Smooth muscle cell (in vitro differentiated cells): ENCODE data around the gene HLA-DPB1. TPM values are rescaled to one million over a fixed set of nuclear protein-coding genes. Genes with fewer than 3 reads are reported as not detected.

ENCODE experiments used
- DNase-seq: peaks from one replicate; lab custom pipeline; 2025; ENCODE audit not compliant: unreplicated experiment; lab: John Stamatoyannopoulos, UW
- H2AFZ ChIP-seq: fragments of 200-600 bp; sonication (generic); 2 replicates; pipeline ENCODE4 v1.6.0; 2016; ENCODE audit warnings: antibody characterized with exemption, low read depth, mild to moderate bottlenecking
- H3F3A ChIP-seq: fragments of 200-600 bp; sonication (generic); 2 replicates; pipeline ENCODE4 v1.6.0; 2017; ENCODE audit warnings: antibody characterized with exemption, low read depth
- H3K27ac ChIP-seq: fragments of 200-600 bp; sonication (generic); 2 replicates; pipeline ENCODE4 v1.5.1; 2016; ENCODE audit warnings: low read depth, mild to moderate bottlenecking
- H3K27me3 ChIP-seq: fragments of 200-600 bp; sonication (generic); 2 replicates; pipeline ENCODE4 v1.6.1; 2016; ENCODE audit warnings: low read depth, mild to moderate bottlenecking
- H3K36me3 ChIP-seq: fragments of 200-600 bp; sonication (generic); 2 replicates; pipeline ENCODE4 v1.5.1; 2016; ENCODE audit warnings: low read depth
- H3K4me1 ChIP-seq: fragments of 200-600 bp; sonication (generic); 2 replicates; pipeline ENCODE4 v1.5.1; 2016; ENCODE audit warnings: low read depth
- H3K4me2 ChIP-seq: fragments of 200-600 bp; sonication (generic); 2 replicates; pipeline ENCODE4 v1.6.0; 2016; ENCODE audit warnings: mild to moderate bottlenecking
- H3K4me3 ChIP-seq: fragments of 200-600 bp; sonication (generic); 2 replicates; pipeline ENCODE4 v1.5.1; 2016; ENCODE audit warnings: mild to moderate bottlenecking
- H3K79me2 ChIP-seq: fragments of 200-600 bp; sonication (generic); 2 replicates; pipeline ENCODE4 v1.6.0; 2016; ENCODE audit warnings: low read depth, mild to moderate bottlenecking
- H3K9ac ChIP-seq: fragments of 200-600 bp; sonication (generic); 2 replicates; pipeline ENCODE4 v1.6.0; 2016; ENCODE audit warnings: low read depth
- H3K9me3 ChIP-seq: fragments of 200-600 bp; sonication (generic); replicated peaks from 2 replicates; pipeline ENCODE4 v1.5.1; 2016; ENCODE audit warnings: low read depth
- H4K20me1 ChIP-seq: fragments of 200-600 bp; sonication (generic); 2 replicates; pipeline ENCODE4 v1.6.0; 2016; ENCODE audit warnings: low read depth
- WGBS: methylation state at CpG from one replicate; pipeline ENCODE4 v1.1.7; 2016; ENCODE audit warnings: low lambda C conversion rate; 5-methylcytosine and 5-hydroxymethylcytosine counted together
- polyA plus RNA-seq: library from polyadenylated mRNA; unstranded; fragments of >200 nt; fragmentation: Nextera tagmentation; extraction: Ambion mirVana; gene quantifications from 2 replicates; pipeline ENCODE4 v1.2.1, GENCODE V29; 2016
- total RNA-seq: library from RNA; depleted of rRNA; stranded (reverse); fragments of >200 nt; gene quantifications from 2 replicates; pipeline ENCODE4 v1.2.3, GENCODE V29; 2014
- TF ChIP-seq, protein P1 (sequence below): fragments of 200-600 bp; sonication (generic); IDR thresholded peaks from 2 replicates; pipeline ENCODE4 v1.5.1; 2017; ENCODE audit warnings: borderline replicate concordance, mild to moderate bottlenecking, antibody characterized with exemption; ENCODE audit not compliant: insufficient read depth, poor library complexity, severe bottlenecking

Gene HLA-DPB1
- total and polyA plus RNA-seq, 2 experiments from 2014 or later = 14.8 to 19.4 TPM

DNA sequence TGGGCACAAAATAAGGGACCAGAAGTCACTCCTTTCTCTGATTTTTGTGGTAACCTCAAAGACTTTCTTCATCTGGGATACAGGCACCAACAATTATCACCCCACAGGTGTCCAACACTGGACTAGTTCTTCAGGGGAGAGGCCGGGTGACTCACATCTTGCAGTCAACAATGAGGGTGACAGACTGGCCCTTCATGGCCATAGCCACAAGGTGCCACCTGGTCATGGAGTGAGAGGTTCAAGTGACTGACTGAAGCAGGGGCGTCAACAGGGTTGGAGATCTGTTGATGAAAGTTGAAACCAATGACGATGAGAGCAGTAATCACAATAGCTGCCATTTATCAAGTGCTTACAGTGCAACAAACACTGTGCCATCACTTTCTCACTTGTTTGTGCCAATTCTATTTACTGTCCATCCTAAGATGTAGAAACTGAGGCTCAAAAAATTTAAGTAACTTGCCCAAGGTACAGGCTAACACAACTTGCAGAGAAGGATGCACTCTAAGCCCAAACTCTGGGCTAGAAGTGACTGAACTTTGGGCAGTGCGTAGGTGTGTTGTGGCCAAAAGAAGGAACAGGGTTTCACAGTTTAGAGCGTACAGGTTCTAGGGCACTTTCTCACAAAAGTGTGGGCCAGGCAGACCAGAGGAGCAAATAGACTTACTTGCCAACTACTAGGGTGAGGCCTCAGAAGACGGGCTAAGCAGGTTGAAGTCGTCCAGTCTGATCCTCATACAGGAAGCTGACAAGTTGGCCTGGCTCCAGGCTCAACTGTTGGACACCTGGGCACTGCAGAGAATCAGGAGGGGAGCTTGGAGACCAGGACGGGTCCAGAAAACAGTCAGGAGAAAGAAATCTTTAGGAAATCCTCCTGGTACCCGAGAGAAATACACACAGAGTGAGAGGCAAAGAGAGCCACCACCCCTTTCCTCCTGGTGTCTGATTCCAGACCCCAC lies 30.4 kb downstream of the HLA-DPB1 start:
- DNase-seq = no peak
- no peak overlapping the region for H2AFZ ChIP-seq
- no peaks in the 10 kb centered on the region for H3K36me3 ChIP-seq
- H3K4me2 ChIP-seq = no peak overlapping the region
- H4K20me1 ChIP-seq = no peaks in the 10 kb centered on the region
- no peak overlapping the region for H3K4me3 ChIP-seq
- H3K79me2 ChIP-seq = no peaks in the 10 kb centered on the region
- 83% methylated on average over 9 of the region's 9 CpGs for WGBS
- H3K27me3 ChIP-seq = peaks cover 50% of the 10 kb centered on the region
- no peaks in the 10 kb centered on the region for H3K4me1 ChIP-seq
- H3K9me3 ChIP-seq = no peaks in the 10 kb centered on the region
- TF ChIP-seq, protein P1, sequence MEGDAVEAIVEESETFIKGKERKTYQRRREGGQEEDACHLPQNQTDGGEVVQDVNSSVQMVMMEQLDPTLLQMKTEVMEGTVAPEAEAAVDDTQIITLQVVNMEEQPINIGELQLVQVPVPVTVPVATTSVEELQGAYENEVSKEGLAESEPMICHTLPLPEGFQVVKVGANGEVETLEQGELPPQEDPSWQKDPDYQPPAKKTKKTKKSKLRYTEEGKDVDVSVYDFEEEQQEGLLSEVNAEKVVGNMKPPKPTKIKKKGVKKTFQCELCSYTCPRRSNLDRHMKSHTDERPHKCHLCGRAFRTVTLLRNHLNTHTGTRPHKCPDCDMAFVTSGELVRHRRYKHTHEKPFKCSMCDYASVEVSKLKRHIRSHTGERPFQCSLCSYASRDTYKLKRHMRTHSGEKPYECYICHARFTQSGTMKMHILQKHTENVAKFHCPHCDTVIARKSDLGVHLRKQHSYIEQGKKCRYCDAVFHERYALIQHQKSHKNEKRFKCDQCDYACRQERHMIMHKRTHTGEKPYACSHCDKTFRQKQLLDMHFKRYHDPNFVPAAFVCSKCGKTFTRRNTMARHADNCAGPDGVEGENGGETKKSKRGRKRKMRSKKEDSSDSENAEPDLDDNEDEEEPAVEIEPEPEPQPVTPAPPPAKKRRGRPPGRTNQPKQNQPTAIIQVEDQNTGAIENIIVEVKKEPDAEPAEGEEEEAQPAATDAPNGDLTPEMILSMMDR = no peak
- H3K9ac ChIP-seq = no peak overlapping the region
- no peak overlapping the region for H3K27ac ChIP-seq
- H3F3A ChIP-seq = no peaks in the 10 kb centered on the region

DNA sequence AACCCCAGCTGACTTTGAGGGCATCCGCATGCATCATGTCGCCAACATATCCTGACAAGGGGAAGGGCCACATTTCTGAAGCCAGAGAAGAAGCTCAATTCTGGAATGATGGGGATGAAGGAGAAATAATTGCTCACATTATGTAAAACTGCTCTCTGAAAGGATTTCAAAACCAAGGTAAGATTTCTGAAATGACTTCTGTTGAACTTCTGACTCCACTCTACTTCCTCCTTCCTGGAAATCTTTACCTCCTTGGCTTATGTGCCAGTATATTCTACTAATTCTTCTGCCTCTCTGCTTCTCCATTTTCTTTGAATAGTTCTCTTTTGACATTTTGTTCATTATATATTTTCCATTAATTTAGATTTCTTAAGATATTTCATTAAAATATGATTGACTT lies 31.9 kb downstream of the HLA-DPB1 start:
- Histone ChIP-seq H3K9ac (no peak overlapping the region), H3F3A (no peaks in the 10 kb centered on the region), H3K4me1 (no peaks in the 10 kb centered on the region), H3K36me3 (no peaks in the 10 kb centered on the region), H3K4me2 (no peak overlapping the region), H2AFZ (no peak overlapping the region), H3K27me3 (peaks cover 57% of the 10 kb centered on the region), H3K27ac (no peak overlapping the region), H3K9me3 (no peaks in the 10 kb centered on the region), H3K79me2 (no peaks in the 10 kb centered on the region), H3K4me3 (no peak overlapping the region), H4K20me1 (no peaks in the 10 kb centered on the region)
- TF ChIP-seq, protein P1 = no peak
- 70% methylated on average over 2 of the region's 2 CpGs for WGBS
- no peak for DNase-seq

DNA sequence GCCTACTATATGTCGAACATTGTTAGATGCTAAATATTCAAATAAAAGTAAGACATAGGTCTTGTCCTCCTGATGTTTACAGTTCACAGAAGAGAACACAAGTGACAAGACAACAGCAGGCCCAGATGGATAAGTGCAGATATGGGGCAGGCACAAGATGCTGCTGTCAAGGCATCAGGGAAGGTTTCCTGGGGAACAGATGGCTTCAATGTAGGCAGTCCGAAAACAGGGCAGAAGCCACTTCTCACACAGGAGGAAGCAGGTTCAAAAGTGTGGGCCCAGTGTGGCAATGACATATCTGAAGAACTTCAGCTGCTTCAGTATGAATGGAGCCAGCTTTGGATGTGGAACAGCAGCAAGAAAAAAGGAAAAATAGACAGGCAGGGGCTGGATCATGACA lies 32.5 kb downstream of the HLA-DPB1 start:
- WGBS = 82% methylated on average over 2 of the region's 2 CpGs
- H4K20me1 ChIP-seq = no peaks in the 10 kb centered on the region
- H3K4me1 ChIP-seq = no peaks in the 10 kb centered on the region
- H2AFZ ChIP-seq = no peak overlapping the region
- no peaks in the 10 kb centered on the region for H3F3A ChIP-seq
- no peaks in the 10 kb centered on the region for H3K36me3 ChIP-seq
- no peaks in the 10 kb centered on the region for H3K79me2 ChIP-seq
- no peak overlapping the region for H3K9ac ChIP-seq
- H3K9me3 ChIP-seq = no peaks in the 10 kb centered on the region
- peaks cover 58% of the 10 kb centered on the region for H3K27me3 ChIP-seq
- H3K4me3 ChIP-seq = no peak overlapping the region
- TF ChIP-seq, protein P1 = no peak
- H3K4me2 ChIP-seq = no peak overlapping the region
- DNase-seq = no peak
- H3K27ac ChIP-seq = no peak overlapping the region
